HG03039 (cell line): ENCODE results near the gene ITK.
"Not testable (repeated sequence)": the region's sequence is repeated elsewhere in the genome, so short reads cannot be mapped to it uniquely, and the experiment has no call there.

Experiments
- ATAC-seq: cut with Tn5 transposase; IDR thresholded peaks from one replicate; pipeline ENCODE4 v1.9.1; 2021; ENCODE audit warnings: mild to moderate bottlenecking, moderate library complexity; ENCODE audit not compliant: unreplicated experiment

ITK gene

GRCh38 chr5:157244704-157245103, 64.1 kb downstream of the ITK start:
- ATAC-seq: not testable (repeated sequence)

- no peak for ATAC-seq
Measured at GRCh38 chr5:157245476-157245875, 64.8 kb downstream of the ITK start.

GRCh38 chr5:157245886-157246285, 65.2 kb downstream of the ITK start:
- ATAC-seq: no peak

GRCh38 chr5:157247267-157247666, 66.6 kb downstream of the ITK start:
- ATAC-seq: no peak

- no peak for ATAC-seq
Measured at GRCh38 chr5:157248821-157249470, 68.3 kb downstream of the ITK start.

GRCh38 chr5:157252711-157253465, 72.2 kb downstream of the ITK start:
- ATAC-seq: peak; percentile 90

GRCh38 chr5:157253547-157253946, 72.9 kb downstream of the ITK start:
- peak; percentile 33 for ATAC-seq

GRCh38 chr5:157258450-157258849, 77.8 kb downstream of the ITK start:
- ATAC-seq: no peak

- no peak for ATAC-seq
Measured at GRCh38 chr5:157259699-157260098, 79.1 kb downstream of the ITK start.

- no peak for ATAC-seq
Measured at GRCh38 chr5:157263496-157264090, 83.0 kb downstream of the ITK start.

GRCh38 chr5:157265714-157266285, 85.2 kb downstream of the ITK start, which contains the start of gene CYFIP2:
Gene CYFIP2, plus strand, starts transcription at chr5:157266123. Its CDS starts 19,239 bp downstream, at chr5:157285362.
- peak; percentile 85 for ATAC-seq

- peak; percentile 36 for ATAC-seq
Measured at GRCh38 chr5:157266286-157267007, 85.8 kb downstream of the ITK start.

- ATAC-seq: no peak
Measured at GRCh38 chr5:157267025-157267424, 86.4 kb downstream of the ITK start.

- ATAC-seq: no peak
Measured at GRCh38 chr5:157267761-157268480, 87.3 kb downstream of the ITK start.

- no peak for ATAC-seq
Measured at GRCh38 chr5:157269165-157269671, 88.6 kb downstream of the ITK start.

- ATAC-seq: no peak
Measured at GRCh38 chr5:157269761-157270272, 89.2 kb downstream of the ITK start.

GRCh38 chr5:157270771-157271170, 90.1 kb downstream of the ITK start:
- no peak for ATAC-seq

- peak; percentile 79 for ATAC-seq
Measured at GRCh38 chr5:157271740-157272271, 91.2 kb downstream of the ITK start.

GRCh38 chr5:157273131-157273556, 92.5 kb downstream of the ITK start:
- ATAC-seq: peak; percentile 45

- ATAC-seq: no peak
Measured at GRCh38 chr5:157275403-157275802, 94.8 kb downstream of the ITK start.
